ENCODE measurements around the gene GRIN3B.
A peak's percentile ranks its signal among the peaks of the same experiment; 100 is the strongest.

Gene GRIN3B

DNA sequence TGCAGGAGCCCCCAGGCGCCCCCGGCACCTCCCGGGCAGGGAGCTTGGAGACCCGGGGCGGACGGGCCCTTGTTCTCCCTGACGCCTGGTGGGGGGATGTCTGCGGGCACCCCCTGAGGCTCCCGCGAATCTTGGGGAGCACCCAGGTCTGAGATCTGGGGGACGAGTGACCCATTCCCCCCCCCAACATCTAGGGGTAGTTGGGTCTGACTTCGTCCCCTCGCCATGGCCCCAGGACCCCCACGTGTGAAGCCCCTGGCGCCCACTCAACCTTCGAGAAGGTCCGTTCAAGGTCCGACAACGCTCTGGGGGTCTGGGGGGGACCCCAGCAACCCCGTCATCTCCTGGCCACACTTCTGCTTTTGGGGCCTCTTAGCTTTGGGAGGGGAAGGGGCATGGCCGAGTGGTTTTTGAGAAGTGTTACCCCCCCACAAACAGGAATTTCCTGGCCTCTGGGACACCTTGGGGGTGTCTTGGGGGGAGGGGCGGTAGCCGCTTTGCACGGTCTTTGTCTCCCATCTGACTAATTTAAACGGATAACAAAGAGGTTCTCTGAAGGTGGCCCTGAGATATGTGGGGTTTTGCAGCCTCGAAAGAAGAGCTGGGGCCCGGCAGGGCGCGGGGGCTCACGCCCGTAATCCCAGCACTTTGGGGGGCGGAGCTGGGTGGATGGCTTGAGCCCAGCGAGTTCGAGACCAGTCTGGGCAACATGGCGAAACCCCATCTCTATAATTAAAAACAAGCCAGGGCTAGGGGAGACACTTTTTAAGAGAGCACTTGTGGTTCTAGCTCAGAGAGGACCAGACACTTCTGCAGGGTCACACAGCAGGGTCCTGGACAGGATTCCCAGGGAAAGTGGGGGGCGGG lies 26.8 kb downstream of the GRIN3B start (continued):
- TF ChIP-seq, protein P1, sequence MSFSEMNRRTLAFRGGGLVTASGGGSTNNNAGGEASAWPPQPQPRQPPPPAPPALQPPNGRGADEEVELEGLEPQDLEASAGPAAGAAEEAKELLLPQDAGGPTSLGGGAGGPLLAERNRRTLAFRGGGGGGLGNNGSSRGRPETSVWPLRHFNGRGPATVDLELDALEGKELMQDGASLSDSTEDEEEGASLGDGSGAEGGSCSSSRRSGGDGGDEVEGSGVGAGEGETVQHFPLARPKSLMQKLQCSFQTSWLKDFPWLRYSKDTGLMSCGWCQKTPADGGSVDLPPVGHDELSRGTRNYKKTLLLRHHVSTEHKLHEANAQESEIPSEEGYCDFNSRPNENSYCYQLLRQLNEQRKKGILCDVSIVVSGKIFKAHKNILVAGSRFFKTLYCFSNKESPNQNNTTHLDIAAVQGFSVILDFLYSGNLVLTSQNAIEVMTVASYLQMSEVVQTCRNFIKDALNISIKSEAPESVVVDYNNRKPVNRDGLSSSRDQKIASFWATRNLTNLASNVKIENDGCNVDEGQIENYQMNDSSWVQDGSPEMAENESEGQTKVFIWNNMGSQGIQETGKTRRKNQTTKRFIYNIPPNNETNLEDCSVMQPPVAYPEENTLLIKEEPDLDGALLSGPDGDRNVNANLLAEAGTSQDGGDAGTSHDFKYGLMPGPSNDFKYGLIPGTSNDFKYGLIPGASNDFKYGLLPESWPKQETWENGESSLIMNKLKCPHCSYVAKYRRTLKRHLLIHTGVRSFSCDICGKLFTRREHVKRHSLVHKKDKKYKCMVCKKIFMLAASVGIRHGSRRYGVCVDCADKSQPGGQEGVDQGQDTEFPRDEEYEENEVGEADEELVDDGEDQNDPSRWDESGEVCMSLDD (tag by site-specific recombination; IDR thresholded peaks at IDR 0.05): peak; percentile 94
- TF ChIP-seq ZFP3 (tag by site-specific recombination; IDR thresholded peaks at IDR 0.05; ENCODE audit: low read depth) (peak; percentile 34; the same call in 1 of the 2 replicates), ZNF266 (tag by site-specific recombination; IDR thresholded peaks at IDR 0.05; ENCODE audit: low read depth) (no peak), ZNF16 (tag by site-specific recombination; IDR thresholded peaks at IDR 0.05; ENCODE audit: low read depth) (no peak), SP7 (tag by site-specific recombination; IDR thresholded peaks at IDR 0.05) (0 out of 2 replicates have a peak, but pooled peaks have one; percentile 15), ZNF555 (tag by site-specific recombination; conservative IDR thresholded peaks at IDR 0.05) (no peak), ZNF23 (tag by site-specific recombination; IDR thresholded peaks at IDR 0.05; ENCODE audit: borderline replicate concordance) (no peak), ZNF114 (tag by site-specific recombination; IDR thresholded peaks at IDR 0.05) (no peak), ZNF302 (tag by site-specific recombination; IDR thresholded peaks at IDR 0.05; ENCODE audit: low read depth) (no peak), KLF8 (tag by site-specific recombination; IDR thresholded peaks at IDR 0.05) (peak; percentile 76; the same call in 1 of the 2 replicates), ZNF549 (tag by site-specific recombination; IDR thresholded peaks at IDR 0.05) (no peak), ZBTB8A (tag by site-specific recombination; IDR thresholded peaks at IDR 0.05) (peak; percentile 8), ZNF747 (tag by site-specific recombination; IDR thresholded peaks at IDR 0.05) (no peak), ZNF707 (tag by site-specific recombination; IDR thresholded peaks at IDR 0.05) (no peak)
- TF ChIP-seq, protein P2, sequence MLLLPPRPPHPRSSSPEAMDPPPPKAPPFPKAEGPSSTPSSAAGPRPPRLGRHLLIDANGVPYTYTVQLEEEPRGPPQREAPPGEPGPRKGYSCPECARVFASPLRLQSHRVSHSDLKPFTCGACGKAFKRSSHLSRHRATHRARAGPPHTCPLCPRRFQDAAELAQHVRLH (tag by site-specific recombination; IDR thresholded peaks at IDR 0.05): peak; percentile 86
- TF ChIP-seq, protein P3, sequence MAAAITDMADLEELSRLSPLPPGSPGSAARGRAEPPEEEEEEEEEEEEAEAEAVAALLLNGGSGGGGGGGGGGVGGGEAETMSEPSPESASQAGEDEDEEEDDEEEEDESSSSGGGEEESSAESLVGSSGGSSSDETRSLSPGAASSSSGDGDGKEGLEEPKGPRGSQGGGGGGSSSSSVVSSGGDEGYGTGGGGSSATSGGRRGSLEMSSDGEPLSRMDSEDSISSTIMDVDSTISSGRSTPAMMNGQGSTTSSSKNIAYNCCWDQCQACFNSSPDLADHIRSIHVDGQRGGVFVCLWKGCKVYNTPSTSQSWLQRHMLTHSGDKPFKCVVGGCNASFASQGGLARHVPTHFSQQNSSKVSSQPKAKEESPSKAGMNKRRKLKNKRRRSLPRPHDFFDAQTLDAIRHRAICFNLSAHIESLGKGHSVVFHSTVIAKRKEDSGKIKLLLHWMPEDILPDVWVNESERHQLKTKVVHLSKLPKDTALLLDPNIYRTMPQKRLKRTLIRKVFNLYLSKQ (tag by site-specific recombination; IDR thresholded peaks at IDR 0.05; ENCODE audit: borderline replicate concordance): no peak
- TF ChIP-seq, protein P4, sequence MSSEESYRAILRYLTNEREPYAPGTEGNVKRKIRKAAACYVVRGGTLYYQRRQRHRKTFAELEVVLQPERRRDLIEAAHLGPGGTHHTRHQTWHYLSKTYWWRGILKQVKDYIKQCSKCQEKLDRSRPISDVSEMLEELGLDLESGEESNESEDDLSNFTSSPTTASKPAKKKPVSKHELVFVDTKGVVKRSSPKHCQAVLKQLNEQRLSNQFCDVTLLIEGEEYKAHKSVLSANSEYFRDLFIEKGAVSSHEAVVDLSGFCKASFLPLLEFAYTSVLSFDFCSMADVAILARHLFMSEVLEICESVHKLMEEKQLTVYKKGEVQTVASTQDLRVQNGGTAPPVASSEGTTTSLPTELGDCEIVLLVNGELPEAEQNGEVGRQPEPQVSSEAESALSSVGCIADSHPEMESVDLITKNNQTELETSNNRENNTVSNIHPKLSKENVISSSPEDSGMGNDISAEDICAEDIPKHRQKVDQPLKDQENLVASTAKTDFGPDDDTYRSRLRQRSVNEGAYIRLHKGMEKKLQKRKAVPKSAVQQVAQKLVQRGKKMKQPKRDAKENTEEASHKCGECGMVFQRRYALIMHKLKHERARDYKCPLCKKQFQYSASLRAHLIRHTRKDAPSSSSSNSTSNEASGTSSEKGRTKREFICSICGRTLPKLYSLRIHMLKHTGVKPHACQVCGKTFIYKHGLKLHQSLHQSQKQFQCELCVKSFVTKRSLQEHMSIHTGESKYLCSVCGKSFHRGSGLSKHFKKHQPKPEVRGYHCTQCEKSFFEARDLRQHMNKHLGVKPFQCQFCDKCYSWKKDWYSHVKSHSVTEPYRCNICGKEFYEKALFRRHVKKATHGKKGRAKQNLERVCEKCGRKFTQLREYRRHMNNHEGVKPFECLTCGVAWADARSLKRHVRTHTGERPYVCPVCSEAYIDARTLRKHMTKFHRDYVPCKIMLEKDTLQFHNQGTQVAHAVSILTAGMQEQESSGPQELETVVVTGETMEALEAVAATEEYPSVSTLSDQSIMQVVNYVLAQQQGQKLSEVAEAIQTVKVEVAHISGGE (tag by site-specific recombination; conservative IDR thresholded peaks at IDR 0.05; ENCODE audit: low read depth): 0 out of 2 replicates have a peak, but pooled peaks have one; percentile 11
- TF ChIP-seq, protein P5, sequence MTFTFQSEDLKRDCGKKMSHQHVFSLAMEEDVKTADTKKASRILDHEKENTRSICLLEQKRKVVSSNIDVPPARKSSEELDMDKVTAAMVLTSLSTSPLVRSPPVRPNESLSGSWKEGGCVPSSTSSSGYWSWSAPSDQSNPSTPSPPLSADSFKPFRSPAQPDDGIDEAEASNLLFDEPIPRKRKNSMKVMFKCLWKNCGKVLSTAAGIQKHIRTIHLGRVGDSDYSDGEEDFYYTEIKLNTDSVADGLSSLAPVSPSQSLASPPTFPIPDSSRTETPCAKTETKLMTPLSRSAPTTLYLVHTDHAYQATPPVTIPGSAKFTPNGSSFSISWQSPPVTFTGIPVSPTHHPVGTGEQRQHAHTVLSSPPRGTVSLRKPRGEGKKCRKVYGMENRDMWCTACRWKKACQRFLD (tag by site-specific recombination; IDR thresholded peaks at IDR 0.05): no peak
- TF ChIP-seq, protein P6, sequence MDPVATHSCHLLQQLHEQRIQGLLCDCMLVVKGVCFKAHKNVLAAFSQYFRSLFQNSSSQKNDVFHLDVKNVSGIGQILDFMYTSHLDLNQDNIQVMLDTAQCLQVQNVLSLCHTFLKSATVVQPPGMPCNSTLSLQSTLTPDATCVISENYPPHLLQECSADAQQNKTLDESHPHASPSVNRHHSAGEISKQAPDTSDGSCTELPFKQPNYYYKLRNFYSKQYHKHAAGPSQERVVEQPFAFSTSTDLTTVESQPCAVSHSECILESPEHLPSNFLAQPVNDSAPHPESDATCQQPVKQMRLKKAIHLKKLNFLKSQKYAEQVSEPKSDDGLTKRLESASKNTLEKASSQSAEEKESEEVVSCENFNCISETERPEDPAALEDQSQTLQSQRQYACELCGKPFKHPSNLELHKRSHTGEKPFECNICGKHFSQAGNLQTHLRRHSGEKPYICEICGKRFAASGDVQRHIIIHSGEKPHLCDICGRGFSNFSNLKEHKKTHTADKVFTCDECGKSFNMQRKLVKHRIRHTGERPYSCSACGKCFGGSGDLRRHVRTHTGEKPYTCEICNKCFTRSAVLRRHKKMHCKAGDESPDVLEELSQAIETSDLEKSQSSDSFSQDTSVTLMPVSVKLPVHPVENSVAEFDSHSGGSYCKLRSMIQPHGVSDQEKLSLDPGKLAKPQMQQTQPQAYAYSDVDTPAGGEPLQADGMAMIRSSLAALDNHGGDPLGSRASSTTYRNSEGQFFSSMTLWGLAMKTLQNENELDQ (tag by site-specific recombination; IDR thresholded peaks at IDR 0.05; ENCODE audit: low read depth): no peak
- TF ChIP-seq, protein P7, sequence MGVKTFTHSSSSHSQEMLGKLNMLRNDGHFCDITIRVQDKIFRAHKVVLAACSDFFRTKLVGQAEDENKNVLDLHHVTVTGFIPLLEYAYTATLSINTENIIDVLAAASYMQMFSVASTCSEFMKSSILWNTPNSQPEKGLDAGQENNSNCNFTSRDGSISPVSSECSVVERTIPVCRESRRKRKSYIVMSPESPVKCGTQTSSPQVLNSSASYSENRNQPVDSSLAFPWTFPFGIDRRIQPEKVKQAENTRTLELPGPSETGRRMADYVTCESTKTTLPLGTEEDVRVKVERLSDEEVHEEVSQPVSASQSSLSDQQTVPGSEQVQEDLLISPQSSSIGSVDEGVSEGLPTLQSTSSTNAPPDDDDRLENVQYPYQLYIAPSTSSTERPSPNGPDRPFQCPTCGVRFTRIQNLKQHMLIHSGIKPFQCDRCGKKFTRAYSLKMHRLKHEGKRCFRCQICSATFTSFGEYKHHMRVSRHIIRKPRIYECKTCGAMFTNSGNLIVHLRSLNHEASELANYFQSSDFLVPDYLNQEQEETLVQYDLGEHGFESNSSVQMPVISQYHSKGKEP (tag by site-specific recombination; IDR thresholded peaks at IDR 0.05): no peak
- TF ChIP-seq, protein P8, sequence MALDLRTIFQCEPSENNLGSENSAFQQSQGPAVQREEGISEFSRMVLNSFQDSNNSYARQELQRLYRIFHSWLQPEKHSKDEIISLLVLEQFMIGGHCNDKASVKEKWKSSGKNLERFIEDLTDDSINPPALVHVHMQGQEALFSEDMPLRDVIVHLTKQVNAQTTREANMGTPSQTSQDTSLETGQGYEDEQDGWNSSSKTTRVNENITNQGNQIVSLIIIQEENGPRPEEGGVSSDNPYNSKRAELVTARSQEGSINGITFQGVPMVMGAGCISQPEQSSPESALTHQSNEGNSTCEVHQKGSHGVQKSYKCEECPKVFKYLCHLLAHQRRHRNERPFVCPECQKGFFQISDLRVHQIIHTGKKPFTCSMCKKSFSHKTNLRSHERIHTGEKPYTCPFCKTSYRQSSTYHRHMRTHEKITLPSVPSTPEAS (tag by site-specific recombination; IDR thresholded peaks at IDR 0.05): no peak
